HG03196 (cell line): Measurements from ENCODE around the gene SNTB2.

Experiments used
- ATAC-seq: cut with Tn5 transposase; IDR thresholded peaks from one replicate; pipeline ENCODE4 v1.9.1; 2021; ENCODE audit not compliant: unreplicated experiment

The SNTB2 gene

GRCh38 chr16:69179328-69180010 lies 7.5 kb upstream of the SNTB2 start:
- no peak for ATAC-seq

GRCh38 chr16:69180011-69180338 lies 7.0 kb upstream of the SNTB2 start:
- no peak for ATAC-seq

GRCh38 chr16:69182730-69183416 lies 4.1 kb upstream of the SNTB2 start:
- ATAC-seq, result no peak

GRCh38 chr16:69187446-69188235 lies 677 bp downstream of the SNTB2 start:
- ATAC-seq, result peak; percentile 21

GRCh38 chr16:69188236-69188549 lies 1.2 kb downstream of the SNTB2 start:
- no peak for ATAC-seq

- no peak for ATAC-seq
These were observed 1.8 kb downstream of the SNTB2 start for GRCh38 chr16:69188716-69189115.

GRCh38 chr16:69190046-69190588 lies 3.2 kb downstream of the SNTB2 start:
- ATAC-seq, result no peak

GRCh38 chr16:69190598-69190997 lies 3.6 kb downstream of the SNTB2 start:
- no peak for ATAC-seq

GRCh38 chr16:69191136-69191535 lies 4.2 kb downstream of the SNTB2 start:
- ATAC-seq, result no peak

- no peak for ATAC-seq
These were observed 6.9 kb downstream of the SNTB2 start for GRCh38 chr16:69193855-69194254.

- ATAC-seq, result no peak
These were observed 7.5 kb downstream of the SNTB2 start for GRCh38 chr16:69194488-69194887.

GRCh38 chr16:69195369-69196029 lies 8.5 kb downstream of the SNTB2 start:
- ATAC-seq, result no peak

GRCh38 chr16:69197573-69197972 lies 10.6 kb downstream of the SNTB2 start:
- ATAC-seq, result no peak

- ATAC-seq, result no peak
These were observed 12.4 kb downstream of the SNTB2 start for GRCh38 chr16:69199382-69199781.

GRCh38 chr16:69201291-69201690 lies 14.3 kb downstream of the SNTB2 start:
- no peak for ATAC-seq

- ATAC-seq, result no peak
These were observed 14.8 kb downstream of the SNTB2 start for GRCh38 chr16:69201787-69202186.

GRCh38 chr16:69204172-69204571 lies 17.2 kb downstream of the SNTB2 start:
- no peak for ATAC-seq

- ATAC-seq, result no peak
These were observed 22.8 kb downstream of the SNTB2 start for GRCh38 chr16:69209735-69210134.

GRCh38 chr16:69217433-69217832 lies 30.5 kb downstream of the SNTB2 start:
- ATAC-seq, result no peak

- ATAC-seq, result no peak
These were observed 32.3 kb downstream of the SNTB2 start for GRCh38 chr16:69219279-69219678.

- no peak for ATAC-seq
These were observed 36.9 kb downstream of the SNTB2 start for GRCh38 chr16:69223882-69224281.
